ENCODE data around the gene PDHX.

- TF ChIP-seq USF2 (CRISPR knock-in tag; IDR thresholded peaks at IDR 0.05) (no peak), ESRRA (CRISPR knock-in tag; IDR thresholded peaks at IDR 0.05; ENCODE audit: borderline replicate concordance) (no peak), NR3C1 (CRISPR knock-in tag; conservative IDR thresholded peaks at IDR 0.05; ENCODE audit: low read depth) (no peak), CBFB (CRISPR knock-in tag; IDR thresholded peaks at IDR 0.05; ENCODE audit: low read depth) (no peak), NR1H2 (CRISPR knock-in tag; IDR thresholded peaks at IDR 0.05) (no peak), CREB1 (CRISPR knock-in tag; IDR thresholded peaks at IDR 0.05) (no peak), FOXK1 (CRISPR knock-in tag; IDR thresholded peaks at IDR 0.05) (no peak), ZNF317 (CRISPR knock-in tag; IDR thresholded peaks at IDR 0.05; ENCODE audit: borderline replicate concordance, low read depth) (no peak), FOXP1 (CRISPR knock-in tag; IDR thresholded peaks at IDR 0.05; ENCODE audit: borderline replicate concordance) (no peak)
- TF ChIP-seq, protein P1, sequence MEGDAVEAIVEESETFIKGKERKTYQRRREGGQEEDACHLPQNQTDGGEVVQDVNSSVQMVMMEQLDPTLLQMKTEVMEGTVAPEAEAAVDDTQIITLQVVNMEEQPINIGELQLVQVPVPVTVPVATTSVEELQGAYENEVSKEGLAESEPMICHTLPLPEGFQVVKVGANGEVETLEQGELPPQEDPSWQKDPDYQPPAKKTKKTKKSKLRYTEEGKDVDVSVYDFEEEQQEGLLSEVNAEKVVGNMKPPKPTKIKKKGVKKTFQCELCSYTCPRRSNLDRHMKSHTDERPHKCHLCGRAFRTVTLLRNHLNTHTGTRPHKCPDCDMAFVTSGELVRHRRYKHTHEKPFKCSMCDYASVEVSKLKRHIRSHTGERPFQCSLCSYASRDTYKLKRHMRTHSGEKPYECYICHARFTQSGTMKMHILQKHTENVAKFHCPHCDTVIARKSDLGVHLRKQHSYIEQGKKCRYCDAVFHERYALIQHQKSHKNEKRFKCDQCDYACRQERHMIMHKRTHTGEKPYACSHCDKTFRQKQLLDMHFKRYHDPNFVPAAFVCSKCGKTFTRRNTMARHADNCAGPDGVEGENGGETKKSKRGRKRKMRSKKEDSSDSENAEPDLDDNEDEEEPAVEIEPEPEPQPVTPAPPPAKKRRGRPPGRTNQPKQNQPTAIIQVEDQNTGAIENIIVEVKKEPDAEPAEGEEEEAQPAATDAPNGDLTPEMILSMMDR (IDR thresholded peaks at IDR 0.05), result no peak
- TF ChIP-seq, protein P2, sequence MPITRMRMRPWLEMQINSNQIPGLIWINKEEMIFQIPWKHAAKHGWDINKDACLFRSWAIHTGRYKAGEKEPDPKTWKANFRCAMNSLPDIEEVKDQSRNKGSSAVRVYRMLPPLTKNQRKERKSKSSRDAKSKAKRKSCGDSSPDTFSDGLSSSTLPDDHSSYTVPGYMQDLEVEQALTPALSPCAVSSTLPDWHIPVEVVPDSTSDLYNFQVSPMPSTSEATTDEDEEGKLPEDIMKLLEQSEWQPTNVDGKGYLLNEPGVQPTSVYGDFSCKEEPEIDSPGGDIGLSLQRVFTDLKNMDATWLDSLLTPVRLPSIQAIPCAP (CRISPR knock-in tag; IDR thresholded peaks at IDR 0.05), result no peak
- TF ChIP-seq, protein P3, sequence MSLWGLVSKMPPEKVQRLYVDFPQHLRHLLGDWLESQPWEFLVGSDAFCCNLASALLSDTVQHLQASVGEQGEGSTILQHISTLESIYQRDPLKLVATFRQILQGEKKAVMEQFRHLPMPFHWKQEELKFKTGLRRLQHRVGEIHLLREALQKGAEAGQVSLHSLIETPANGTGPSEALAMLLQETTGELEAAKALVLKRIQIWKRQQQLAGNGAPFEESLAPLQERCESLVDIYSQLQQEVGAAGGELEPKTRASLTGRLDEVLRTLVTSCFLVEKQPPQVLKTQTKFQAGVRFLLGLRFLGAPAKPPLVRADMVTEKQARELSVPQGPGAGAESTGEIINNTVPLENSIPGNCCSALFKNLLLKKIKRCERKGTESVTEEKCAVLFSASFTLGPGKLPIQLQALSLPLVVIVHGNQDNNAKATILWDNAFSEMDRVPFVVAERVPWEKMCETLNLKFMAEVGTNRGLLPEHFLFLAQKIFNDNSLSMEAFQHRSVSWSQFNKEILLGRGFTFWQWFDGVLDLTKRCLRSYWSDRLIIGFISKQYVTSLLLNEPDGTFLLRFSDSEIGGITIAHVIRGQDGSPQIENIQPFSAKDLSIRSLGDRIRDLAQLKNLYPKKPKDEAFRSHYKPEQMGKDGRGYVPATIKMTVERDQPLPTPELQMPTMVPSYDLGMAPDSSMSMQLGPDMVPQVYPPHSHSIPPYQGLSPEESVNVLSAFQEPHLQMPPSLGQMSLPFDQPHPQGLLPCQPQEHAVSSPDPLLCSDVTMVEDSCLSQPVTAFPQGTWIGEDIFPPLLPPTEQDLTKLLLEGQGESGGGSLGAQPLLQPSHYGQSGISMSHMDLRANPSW (CRISPR knock-in tag; conservative IDR thresholded peaks at IDR 0.05; ENCODE audit: low read depth), result no peak
- TF ChIP-seq, protein P4, sequence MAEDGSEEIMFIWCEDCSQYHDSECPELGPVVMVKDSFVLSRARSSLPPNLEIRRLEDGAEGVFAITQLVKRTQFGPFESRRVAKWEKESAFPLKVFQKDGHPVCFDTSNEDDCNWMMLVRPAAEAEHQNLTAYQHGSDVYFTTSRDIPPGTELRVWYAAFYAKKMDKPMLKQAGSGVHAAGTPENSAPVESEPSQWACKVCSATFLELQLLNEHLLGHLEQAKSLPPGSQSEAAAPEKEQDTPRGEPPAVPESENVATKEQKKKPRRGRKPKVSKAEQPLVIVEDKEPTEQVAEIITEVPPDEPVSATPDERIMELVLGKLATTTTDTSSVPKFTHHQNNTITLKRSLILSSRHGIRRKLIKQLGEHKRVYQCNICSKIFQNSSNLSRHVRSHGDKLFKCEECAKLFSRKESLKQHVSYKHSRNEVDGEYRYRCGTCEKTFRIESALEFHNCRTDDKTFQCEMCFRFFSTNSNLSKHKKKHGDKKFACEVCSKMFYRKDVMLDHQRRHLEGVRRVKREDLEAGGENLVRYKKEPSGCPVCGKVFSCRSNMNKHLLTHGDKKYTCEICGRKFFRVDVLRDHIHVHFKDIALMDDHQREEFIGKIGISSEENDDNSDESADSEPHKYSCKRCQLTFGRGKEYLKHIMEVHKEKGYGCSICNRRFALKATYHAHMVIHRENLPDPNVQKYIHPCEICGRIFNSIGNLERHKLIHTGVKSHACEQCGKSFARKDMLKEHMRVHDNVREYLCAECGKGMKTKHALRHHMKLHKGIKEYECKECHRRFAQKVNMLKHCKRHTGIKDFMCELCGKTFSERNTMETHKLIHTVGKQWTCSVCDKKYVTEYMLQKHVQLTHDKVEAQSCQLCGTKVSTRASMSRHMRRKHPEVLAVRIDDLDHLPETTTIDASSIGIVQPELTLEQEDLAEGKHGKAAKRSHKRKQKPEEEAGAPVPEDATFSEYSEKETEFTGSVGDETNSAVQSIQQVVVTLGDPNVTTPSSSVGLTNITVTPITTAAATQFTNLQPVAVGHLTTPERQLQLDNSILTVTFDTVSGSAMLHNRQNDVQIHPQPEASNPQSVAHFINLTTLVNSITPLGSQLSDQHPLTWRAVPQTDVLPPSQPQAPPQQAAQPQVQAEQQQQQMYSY (CRISPR knock-in tag; IDR thresholded peaks at IDR 0.05), result no peak
Measured at GRCh38 chr11:34874202-34874601, 42.2 kb upstream of the PDHX start.
